Bone marrow (tissue), 2 donors: Measurements from ENCODE around the gene SLC1A7.
"Not testable (repeated sequence)": the region's sequence is repeated elsewhere in the genome, so short reads cannot be mapped to it uniquely, and the experiment has no call there.

Experiments
- DNase-seq, 2 donors: peaks; one replicate each; lab custom pipeline; 2025; lab: John Stamatoyannopoulos, UW

Gene SLC1A7

GRCh38 chr1:53142226-53142853 is at the start of gene SLC1A7:
Gene SLC1A7 (minus strand): TSS chr1:53142638. CDS start chr1:53142449, 189 bp downstream.
- DNase-seq, result no peak

GRCh38 chr1:53190210-53190611 is 47.8 kb upstream of the SLC1A7 start:
- no peak for DNase-seq

DNA sequence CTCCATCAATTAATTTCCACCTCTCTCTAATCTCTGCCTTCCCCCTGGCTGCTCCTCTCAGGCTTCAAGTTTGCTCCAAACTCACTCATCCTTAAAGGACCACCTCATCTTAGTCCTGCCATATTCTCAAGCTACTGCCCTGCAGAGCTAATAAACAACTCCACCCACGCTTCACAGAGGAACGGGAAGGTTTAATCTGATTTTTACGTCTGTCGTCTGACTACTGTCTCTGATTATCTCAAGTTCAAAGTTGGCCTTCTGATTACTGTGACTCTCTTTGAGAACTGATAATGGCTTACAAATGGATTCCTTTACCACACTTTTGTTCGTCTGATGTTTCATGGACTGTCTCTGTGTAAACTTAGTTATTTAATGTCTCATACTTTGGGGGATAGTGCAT is 46.6 kb upstream of the SLC1A7 start:
- no peak for DNase-seq

DNA sequence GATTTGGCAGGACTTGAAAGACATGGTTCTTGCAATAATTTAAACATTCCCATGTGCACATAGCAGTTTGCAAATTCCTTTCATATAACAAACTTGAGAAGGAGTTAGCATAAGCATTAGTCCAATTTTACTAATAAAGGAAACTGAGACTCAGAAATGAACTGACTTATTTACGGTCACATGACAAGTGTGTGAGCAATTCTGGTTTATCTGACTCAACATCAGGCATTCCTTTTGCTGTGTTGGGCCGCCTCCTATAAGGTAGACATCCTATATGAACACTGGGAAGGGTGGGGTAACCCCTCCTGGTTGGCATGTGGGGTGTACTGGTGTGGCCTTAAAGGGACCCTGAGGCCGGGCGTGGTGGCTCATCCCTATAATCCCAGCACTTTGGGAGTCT is 45.7 kb upstream of the SLC1A7 start:
- no peak for DNase-seq

DNA sequence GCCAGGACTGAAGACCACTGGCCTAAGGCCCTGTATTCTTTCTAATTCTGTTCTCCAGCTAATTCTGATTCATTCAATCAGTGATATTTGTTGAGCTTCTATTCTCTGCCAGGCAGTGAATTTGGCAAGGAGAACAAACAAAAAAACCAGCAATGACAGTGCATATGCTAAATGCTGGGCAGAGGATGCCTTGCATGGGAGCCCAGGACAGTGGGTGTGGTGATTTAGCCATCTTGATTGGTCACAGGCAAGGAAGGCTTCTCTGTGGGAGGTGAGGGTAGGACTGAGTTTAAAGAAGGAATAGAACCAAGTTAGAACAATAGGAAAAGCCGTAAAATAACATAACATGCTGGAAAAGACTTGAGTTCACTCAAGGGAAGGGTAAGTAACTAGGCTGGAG is 45.0 kb upstream of the SLC1A7 start:
- DNase-seq, result no peak

DNA sequence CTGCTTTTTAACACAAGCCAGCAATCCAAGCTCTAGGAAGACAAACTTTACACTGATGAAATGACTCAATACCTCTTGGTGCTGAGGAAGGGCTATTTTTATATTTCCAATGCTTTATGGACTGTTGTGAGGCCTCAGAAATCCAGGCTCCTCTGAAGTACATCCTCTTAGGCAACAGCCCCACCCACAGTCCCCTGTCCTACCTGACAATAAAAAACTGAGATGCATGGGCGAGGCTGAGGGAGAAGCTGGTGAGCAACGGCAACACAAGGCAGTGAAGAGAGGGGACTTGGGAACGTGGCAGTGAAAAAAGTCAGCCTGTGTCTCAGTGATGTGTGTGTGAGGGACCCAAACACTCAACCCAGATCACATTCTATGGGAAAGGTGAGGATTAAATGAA is 44.1 kb upstream of the SLC1A7 start:
- no peak for DNase-seq

DNA sequence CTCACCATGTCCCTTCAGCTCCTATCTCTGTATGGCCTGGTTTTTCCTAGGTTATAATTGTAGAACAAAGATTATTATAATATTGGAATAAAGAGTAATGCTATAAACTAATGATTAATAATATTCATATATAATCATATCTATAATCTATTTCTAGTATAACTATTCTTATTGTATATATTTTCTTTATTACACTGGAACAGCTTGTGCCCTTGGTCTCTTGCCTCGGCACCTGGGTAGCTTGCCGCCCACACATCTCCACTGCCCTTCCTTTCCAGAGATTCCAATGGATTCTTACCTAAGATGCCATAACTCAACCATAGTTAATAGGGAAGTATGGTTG is 43.5 kb upstream of the SLC1A7 start:
- not testable (repeated sequence) for DNase-seq

- no peak for DNase-seq
Measured at GRCh38 chr1:53183095-53183990, 40.9 kb upstream of the SLC1A7 start.

DNA sequence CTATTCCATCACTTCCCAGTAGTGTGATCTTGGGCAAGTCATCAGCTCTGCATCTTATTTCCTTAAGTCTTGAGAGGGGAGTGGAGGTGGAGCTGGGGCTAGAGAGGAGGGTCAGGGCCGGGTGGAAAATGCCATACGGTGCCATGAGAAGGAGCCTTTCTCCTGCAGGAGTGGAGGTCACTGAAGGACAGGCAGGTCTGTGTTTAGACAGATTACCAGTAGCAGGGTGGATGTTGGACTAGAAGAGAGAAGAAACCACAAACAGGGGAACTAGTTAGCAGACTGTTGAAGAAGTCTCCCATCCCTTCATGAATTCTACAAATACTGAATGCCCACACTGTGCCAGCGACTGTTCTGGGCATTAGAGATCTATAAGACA is 40.3 kb upstream of the SLC1A7 start:
- no peak for DNase-seq

- DNase-seq, result peak; percentile 20 to 29
Measured at GRCh38 chr1:53182111-53182593, 39.7 kb upstream of the SLC1A7 start.

GRCh38 chr1:53180951-53181350 is 38.5 kb upstream of the SLC1A7 start:
- no peak for DNase-seq

- DNase-seq, result no peak
Measured at GRCh38 chr1:53180226-53180625, 37.8 kb upstream of the SLC1A7 start.

GRCh38 chr1:53176452-53177208 is 34.2 kb upstream of the SLC1A7 start:
- DNase-seq, result no peak

DNA sequence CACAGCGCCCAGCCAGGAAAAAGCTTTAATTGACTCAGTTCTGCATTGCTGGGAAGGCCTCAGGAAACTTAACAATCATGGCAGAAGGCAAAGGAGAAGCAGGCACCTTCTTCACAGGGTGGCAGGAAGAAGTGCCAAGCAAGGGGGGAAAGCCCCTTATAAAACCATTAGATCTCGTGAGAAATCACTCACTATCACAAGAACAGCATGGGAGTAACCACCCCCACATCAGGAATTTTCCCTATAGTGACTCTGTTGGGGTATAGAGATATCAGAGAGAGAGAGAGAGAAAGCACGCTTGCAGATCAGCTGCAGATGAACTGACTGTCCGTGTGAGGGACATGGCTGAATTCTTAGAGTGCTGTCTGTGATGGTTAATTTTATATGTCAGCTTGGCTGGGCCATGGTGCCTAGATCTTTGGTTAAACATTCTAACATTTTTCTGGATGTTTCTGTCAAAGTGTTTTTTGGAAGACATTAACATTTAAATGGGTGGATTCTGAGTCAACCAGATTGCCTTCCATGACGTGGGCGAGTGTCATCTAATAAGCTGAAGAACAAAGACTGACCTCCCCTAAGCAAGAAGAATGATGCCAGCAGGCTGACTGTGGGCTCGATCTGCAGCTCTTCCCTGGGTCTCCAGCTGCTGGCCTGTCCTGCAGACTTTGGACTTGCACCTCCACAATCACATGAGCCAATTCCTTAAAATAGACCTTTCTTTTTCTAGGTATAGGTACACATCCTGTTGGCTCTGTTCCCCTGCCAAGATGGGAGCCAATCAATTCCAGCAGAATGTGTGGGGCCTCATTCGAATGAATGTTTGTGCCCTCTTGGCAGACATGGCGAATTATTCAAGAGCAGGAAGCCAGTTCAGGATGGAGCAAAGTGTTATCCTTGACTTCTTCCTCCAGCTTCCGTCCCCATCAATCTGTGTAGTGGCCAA is 32.8 kb upstream of the SLC1A7 start:
- DNase-seq, result no peak

GRCh38 chr1:53172426-53173128 is 30.1 kb upstream of the SLC1A7 start:
- DNase-seq, result no peak

- no peak for DNase-seq
Measured at GRCh38 chr1:53166912-53167311, 24.5 kb upstream of the SLC1A7 start.

- no peak for DNase-seq
Measured at GRCh38 chr1:53166366-53166765, 23.9 kb upstream of the SLC1A7 start.

DNA sequence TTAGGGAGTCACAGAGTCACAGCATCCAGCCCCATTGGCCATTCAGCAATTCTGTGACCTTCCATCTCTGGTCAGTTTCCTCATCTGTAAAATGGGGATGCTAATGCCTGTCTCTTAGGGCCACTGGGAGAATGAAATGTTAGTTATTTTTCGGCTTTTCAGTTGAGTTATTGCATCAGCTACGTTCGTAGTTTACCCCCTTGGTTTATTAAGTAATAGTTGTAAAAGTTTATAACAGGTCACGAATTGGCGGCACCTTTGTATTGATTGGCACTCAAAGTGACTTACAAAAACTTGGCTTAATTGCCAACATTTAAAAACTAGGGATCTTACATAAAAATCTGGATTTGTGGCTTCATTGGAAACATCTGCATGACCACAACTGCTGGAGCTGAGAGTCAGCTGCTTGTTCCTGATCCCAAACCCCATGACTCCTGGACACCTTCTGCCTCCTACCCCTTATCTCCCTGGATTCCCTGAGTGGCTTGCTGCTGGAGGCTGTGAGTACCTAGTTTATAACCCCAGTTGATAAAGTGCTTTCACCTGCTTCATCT is 23.0 kb upstream of the SLC1A7 start:
- DNase-seq, result no peak

DNA sequence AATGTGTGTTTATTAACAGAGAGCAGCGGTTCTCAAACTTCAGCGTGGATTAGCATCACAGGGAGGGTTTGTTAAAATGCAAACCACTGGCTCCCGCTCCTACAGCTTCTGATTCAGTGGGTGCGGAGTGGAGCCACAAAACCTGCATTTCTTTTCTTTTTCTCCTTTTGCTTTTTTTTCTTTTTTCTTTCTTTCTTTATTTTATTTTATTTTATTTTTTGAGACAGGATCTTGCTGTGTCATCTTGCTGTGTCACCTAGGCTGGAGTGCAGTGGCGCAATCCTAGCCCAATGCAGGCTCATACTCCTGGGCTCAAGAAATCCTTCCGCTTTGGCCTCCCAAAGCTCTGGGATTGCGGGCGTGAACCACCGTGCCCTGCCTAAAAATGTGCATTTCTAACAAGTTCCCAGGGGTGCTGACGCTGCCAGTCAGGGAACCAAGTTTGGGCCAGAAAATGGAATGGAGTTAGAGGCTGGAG is 20.9 kb upstream of the SLC1A7 start:
- no peak for DNase-seq

GRCh38 chr1:53162621-53163020 is 20.2 kb upstream of the SLC1A7 start:
- DNase-seq, result no peak
